ENCODE data around the gene NR0B2. TPM values are rescaled to one million over a fixed set of nuclear protein-coding genes. Genes with fewer than 3 reads are reported as not detected.

Gene NR0B2
- total and polyA plus RNA-seq, 2 of the 13 experiments (the other 11 are each of a cell fraction or from before 2014, with no cell fraction given), result 72.5 to 133 TPM

DNA sequence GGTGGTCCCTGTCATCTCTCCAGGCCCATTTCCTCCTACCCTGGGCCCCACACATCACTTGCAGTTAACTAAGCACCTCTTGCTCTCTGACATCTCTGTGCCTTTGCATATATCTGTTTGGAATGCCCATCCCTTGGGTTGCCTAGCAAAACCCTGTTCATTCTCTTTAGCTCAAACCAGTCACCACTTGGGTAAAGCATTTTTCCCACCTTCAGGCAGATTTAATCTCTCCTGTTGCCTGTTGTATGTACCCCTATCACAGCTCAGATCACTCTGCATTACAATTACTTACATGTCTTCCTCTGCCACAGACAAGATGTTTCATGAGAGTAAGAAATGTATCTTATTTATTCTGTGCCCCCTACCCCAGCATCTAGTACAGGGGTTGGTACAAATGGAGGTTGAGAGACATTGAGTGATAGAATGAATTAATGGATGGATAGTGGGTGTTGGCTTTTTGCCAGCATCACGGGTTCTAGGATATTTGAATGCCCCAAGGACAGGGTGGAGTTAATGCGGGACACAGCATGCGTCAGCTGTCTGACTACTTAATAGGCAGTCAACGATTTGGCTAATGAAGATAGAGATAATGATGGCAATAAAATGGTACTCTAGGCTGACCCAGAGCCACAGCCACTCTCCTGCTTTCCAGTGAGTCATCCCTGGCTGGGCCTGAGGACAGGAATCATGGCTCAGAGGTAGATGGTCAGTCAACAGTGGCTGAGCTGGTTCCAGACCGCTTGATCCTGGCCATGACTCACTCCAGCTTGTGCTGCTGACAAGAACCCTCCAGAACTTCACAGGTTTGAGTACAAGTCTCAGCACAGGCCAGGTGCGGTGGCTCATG lies 6.5 kb downstream of the NR0B2 start (continued):
- TF ChIP-seq, protein P1, sequence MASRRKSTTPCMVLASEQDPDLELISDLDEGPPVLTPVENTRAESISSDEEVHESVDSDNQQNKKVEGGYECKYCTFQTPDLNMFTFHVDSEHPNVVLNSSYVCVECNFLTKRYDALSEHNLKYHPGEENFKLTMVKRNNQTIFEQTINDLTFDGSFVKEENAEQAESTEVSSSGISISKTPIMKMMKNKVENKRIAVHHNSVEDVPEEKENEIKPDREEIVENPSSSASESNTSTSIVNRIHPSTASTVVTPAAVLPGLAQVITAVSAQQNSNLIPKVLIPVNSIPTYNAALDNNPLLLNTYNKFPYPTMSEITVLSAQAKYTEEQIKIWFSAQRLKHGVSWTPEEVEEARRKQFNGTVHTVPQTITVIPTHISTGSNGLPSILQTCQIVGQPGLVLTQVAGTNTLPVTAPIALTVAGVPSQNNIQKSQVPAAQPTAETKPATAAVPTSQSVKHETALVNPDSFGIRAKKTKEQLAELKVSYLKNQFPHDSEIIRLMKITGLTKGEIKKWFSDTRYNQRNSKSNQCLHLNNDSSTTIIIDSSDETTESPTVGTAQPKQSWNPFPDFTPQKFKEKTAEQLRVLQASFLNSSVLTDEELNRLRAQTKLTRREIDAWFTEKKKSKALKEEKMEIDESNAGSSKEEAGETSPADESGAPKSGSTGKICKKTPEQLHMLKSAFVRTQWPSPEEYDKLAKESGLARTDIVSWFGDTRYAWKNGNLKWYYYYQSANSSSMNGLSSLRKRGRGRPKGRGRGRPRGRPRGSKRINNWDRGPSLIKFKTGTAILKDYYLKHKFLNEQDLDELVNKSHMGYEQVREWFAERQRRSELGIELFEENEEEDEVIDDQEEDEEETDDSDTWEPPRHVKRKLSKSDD (CRISPR knock-in tag; IDR thresholded peaks at IDR 0.05; ENCODE audit: low read depth), result no peak
- TF ChIP-seq, protein P2, sequence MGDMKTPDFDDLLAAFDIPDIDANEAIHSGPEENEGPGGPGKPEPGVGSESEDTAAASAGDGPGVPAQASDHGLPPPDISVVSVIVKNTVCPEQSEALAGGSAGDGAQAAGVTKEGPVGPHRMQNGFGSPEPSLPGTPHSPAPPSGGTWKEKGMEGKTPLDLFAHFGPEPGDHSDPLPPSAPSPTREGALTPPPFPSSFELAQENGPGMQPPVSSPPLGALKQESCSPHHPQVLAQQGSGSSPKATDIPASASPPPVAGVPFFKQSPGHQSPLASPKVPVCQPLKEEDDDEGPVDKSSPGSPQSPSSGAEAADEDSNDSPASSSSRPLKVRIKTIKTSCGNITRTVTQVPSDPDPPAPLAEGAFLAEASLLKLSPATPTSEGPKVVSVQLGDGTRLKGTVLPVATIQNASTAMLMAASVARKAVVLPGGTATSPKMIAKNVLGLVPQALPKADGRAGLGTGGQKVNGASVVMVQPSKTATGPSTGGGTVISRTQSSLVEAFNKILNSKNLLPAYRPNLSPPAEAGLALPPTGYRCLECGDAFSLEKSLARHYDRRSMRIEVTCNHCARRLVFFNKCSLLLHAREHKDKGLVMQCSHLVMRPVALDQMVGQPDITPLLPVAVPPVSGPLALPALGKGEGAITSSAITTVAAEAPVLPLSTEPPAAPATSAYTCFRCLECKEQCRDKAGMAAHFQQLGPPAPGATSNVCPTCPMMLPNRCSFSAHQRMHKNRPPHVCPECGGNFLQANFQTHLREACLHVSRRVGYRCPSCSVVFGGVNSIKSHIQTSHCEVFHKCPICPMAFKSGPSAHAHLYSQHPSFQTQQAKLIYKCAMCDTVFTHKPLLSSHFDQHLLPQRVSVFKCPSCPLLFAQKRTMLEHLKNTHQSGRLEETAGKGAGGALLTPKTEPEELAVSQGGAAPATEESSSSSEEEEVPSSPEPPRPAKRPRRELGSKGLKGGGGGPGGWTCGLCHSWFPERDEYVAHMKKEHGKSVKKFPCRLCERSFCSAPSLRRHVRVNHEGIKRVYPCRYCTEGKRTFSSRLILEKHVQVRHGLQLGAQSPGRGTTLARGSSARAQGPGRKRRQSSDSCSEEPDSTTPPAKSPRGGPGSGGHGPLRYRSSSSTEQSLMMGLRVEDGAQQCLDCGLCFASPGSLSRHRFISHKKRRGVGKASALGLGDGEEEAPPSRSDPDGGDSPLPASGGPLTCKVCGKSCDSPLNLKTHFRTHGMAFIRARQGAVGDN (CRISPR knock-in tag; IDR thresholded peaks at IDR 0.05), result peak; percentile 83
- no peak for TF ChIP-seq RORA (CRISPR knock-in tag; IDR thresholded peaks at IDR 0.05)
- TF ChIP-seq, protein P3, sequence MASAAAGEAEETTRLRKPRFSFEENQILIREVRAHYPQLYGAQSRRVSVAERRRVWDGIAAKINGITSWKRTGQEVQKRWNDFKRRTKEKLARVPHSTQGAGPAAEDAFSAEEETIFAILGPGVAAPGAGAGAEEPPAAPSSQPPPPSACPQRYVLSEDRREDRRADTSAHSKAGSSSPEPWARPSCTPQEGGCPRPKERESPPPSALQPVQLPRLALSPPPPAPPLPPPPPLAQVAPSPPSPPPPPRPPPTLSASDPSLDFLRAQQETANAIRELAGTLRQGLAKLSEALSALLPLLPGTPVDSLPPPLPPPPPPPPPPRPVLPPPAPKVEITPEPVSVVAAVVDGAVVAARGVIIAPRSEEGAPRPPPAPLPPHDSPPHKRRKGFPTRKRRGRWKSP (CRISPR knock-in tag; IDR thresholded peaks at IDR 0.05), result no peak
- no peak for TF ChIP-seq EP300 (IDR thresholded peaks at IDR 0.05; ENCODE audit: low read depth in 2 of 2, low read length in 2 of 2)
- no peak for TF ChIP-seq EP300 (CRISPR knock-in tag; IDR thresholded peaks at IDR 0.05; ENCODE audit: borderline replicate concordance)
- no peak for TF ChIP-seq FOXA1 (IDR thresholded peaks at IDR 0.05)
- TF ChIP-seq FOXA1 (CRISPR knock-in tag; IDR thresholded peaks at IDR 0.05), result peak; percentile 64
- TF ChIP-seq, protein P4, sequence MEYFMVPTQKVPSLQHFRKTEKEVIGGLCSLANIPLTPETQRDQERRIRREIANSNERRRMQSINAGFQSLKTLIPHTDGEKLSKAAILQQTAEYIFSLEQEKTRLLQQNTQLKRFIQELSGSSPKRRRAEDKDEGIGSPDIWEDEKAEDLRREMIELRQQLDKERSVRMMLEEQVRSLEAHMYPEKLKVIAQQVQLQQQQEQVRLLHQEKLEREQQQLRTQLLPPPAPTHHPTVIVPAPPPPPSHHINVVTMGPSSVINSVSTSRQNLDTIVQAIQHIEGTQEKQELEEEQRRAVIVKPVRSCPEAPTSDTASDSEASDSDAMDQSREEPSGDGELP (IDR thresholded peaks at IDR 0.05; ENCODE audit: borderline replicate concordance, low read depth), result no peak
- no peak for TF ChIP-seq ZFP82 (CRISPR knock-in tag; IDR thresholded peaks at IDR 0.05; ENCODE audit: borderline replicate concordance)
- TF ChIP-seq, protein P5, sequence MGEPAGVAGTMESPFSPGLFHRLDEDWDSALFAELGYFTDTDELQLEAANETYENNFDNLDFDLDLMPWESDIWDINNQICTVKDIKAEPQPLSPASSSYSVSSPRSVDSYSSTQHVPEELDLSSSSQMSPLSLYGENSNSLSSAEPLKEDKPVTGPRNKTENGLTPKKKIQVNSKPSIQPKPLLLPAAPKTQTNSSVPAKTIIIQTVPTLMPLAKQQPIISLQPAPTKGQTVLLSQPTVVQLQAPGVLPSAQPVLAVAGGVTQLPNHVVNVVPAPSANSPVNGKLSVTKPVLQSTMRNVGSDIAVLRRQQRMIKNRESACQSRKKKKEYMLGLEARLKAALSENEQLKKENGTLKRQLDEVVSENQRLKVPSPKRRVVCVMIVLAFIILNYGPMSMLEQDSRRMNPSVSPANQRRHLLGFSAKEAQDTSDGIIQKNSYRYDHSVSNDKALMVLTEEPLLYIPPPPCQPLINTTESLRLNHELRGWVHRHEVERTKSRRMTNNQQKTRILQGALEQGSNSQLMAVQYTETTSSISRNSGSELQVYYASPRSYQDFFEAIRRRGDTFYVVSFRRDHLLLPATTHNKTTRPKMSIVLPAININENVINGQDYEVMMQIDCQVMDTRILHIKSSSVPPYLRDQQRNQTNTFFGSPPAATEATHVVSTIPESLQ (CRISPR knock-in tag; conservative IDR thresholded peaks at IDR 0.05), result no peak
- TF ChIP-seq KDM1A (CRISPR knock-in tag; IDR thresholded peaks at IDR 0.05), result peak; percentile 50; the same call in 1 of the 2 replicates
- TF ChIP-seq FOXA3 (CRISPR knock-in tag; IDR thresholded peaks at IDR 0.05), result 0 out of 2 replicates have a peak, but pooled peaks have one; percentile 43
- no peak for TF ChIP-seq ZNF160 (CRISPR knock-in tag; IDR thresholded peaks at IDR 0.05)
- TF ChIP-seq, protein P6, sequence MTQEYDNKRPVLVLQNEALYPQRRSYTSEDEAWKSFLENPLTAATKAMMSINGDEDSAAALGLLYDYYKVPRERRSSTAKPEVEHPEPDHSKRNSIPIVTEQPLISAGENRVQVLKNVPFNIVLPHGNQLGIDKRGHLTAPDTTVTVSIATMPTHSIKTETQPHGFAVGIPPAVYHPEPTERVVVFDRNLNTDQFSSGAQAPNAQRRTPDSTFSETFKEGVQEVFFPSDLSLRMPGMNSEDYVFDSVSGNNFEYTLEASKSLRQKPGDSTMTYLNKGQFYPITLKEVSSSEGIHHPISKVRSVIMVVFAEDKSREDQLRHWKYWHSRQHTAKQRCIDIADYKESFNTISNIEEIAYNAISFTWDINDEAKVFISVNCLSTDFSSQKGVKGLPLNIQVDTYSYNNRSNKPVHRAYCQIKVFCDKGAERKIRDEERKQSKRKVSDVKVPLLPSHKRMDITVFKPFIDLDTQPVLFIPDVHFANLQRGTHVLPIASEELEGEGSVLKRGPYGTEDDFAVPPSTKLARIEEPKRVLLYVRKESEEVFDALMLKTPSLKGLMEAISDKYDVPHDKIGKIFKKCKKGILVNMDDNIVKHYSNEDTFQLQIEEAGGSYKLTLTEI (CRISPR knock-in tag; conservative IDR thresholded peaks at IDR 0.05), result no peak
- TF ChIP-seq SALL1 (CRISPR knock-in tag; IDR thresholded peaks at IDR 0.05), result no peak

Data from HepG2 (cell line).